Measurements from ENCODE around the gene FGR.

FGR gene

DNA sequence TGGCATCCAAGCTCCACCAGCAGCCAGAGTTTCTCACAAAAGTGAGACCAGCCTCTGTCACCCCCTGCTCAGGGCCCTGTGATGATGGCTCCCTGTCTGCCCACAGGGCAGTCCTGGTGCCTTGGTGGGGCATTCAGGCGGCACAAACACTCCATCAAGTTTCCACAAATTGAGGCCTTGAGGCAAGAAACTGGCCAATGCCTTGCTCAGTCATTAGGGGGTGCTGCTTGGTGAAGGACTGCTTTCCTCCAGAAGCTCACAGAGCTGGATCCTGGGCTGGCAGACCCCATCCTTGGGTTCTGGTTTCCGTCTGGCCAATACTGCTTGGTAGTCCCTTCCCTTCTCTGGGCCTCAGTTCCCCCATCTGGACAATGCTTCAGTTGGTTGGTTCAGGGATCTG lies 18.5 kb downstream of the FGR start:
- TF ChIP-seq GATA2 (IDR thresholded peaks at IDR 0.05; ENCODE audit: low read depth, low read length) (no peak), GATA3 (IDR thresholded peaks at IDR 0.05; ENCODE audit: low read depth, low read length) (no peak)

DNA sequence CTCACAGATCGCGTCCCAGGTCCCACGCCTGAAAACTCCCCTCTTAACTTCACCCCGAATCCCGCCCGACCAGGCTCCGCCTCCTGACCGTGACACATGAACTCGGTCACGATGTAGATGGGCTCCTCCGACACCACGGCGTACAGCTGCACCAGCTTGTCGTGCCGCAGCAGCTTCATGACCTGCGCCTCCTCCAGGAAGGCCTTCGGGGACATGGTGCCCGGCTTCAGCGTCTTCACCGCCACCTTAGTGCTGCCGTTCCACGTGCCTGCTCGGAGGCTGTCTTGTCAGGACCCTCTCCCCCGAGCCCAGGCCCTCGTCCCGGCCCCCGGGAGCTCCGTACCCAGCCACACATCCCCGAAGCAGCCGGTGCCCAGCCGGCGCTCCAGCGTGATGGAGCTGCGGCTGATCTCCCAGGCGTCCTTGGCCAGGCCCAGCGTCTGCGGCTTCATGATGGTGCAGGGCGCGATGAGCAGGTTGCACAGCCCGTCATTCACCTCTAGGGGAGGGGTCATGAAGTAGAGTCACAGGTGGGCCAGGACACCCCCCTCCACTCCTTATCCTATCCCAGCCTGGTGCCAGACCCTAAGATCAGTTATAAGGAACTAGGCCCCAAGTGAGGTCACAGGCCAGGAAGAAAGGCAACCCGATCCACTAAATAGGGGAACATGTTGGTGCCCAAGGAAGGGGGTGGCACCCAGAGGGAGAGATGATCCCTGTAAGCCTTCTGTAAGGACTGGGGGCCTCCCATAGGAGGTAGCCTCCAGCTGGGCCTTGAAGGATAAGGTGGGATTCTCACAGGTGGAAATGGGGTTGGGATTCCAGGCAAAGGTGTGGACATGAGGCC lies 19.4 kb downstream of the FGR start:
- TF ChIP-seq GATA2 (IDR thresholded peaks at IDR 0.05; ENCODE audit: low read depth, low read length), result no peak
- TF ChIP-seq GATA3 (IDR thresholded peaks at IDR 0.05; ENCODE audit: low read depth, low read length), result no peak

DNA sequence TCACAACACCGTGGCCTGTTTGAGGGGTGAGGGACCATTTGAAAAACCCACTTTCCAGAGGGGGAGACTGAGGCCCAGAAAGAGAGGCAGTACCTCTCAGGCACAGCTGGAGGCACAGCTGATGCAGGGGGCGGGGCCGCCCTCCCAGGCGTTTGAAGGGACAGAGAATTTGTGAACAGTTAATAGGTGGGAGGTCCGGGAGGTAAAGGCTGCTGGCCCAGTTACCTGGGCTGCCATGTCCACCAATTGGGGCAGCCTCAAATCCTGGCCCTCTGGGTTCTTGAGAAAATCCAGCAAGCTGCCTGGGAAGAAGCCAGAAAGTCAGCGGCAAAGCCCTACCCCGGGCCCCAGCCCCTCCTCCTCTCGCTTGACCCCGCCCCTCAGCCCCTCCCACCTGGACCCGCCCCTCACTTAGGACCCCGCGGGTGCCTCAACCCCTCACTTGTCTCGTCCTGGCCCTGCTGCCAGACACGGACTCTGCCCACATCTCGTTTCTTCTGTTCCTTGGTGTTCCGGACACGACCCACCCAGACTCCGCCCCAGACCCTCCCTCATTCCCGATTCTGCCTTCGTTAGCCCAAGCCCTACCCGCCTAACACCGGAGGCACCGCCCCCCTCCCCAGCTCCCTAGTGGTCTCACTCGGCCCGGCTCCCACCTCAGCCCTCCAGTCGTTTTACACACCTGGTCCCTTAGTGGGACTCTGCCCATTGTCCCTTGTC lies 20.2 kb downstream of the FGR start:
- TF ChIP-seq GATA2 (IDR thresholded peaks at IDR 0.05; ENCODE audit: low read depth, low read length) (no peak), GATA3 (IDR thresholded peaks at IDR 0.05; ENCODE audit: low read depth, low read length) (no peak)

DNA sequence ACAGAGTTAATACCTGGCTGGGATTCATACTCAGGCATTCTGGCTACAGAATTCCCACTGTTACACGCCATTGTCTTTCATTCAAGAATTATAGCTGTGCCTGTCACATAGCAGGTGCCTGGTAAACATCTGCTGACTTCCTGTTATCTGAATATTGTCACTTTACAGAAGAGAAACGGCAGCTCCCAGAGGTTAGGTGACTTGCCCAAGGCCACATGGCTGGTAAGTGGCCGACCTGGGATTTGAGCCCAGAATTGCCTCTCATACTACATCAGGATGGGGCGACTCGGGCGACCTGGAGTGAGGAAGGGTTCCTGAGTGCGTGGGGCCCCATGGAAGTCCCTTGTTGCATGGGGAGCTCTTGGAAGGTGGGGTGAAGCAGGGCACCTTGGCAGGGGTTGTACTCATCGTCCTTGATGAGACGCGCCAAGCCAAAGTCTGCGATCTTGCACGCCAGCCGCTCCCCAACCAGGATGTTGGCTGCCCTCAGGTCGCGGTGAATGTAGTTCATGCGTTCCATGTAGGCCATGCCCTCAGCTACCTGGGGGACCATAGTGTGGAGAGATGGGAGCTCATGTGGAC lies 20.9 kb downstream of the FGR start:
- no peak for TF ChIP-seq GATA3 (IDR thresholded peaks at IDR 0.05; ENCODE audit: low read depth, low read length)
- no peak for TF ChIP-seq GATA2 (IDR thresholded peaks at IDR 0.05; ENCODE audit: low read depth, low read length)

DNA sequence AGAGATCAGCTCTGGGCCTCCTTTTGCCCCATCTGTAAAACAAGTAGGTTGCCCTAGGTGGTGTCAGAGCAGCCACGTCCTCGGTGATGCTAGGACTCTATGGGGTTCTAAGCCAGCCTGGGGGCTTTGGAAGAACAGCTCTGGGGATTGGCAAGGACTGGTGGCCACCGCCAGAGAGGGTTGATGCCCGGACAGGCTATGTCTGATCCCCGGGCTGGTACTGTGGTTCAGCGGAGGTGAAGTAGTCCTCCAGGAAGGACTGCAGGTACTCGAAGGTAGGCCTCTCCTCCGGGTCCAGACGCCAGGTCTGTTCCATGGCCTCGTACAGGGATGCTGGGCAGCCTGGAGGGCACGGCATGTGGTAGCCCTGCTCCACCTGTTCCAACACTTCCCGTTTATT lies 22.3 kb downstream of the FGR start:
- TF ChIP-seq GATA3 (IDR thresholded peaks at IDR 0.05; ENCODE audit: low read depth, low read length) (no peak), GATA2 (IDR thresholded peaks at IDR 0.05; ENCODE audit: low read depth, low read length) (no peak)

DNA sequence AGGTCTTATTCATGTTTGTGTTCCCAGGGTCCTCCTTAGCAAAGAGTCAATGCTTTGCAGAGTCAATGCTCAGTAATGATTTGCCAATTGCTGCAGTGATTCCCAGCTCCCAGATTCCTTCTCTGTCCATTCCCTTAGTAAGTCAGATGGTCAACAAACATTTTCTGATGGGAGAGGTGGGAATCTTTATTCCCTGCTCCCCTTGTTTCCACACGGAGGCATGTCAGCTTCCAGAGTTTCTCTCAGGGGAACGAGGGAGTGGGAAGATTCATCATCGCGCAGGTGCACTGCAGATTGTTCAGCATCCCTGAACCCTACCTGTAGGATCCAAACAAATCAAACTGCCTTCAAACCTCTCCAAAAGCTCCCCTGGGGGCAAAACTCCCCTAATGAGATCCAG lies 23.5 kb downstream of the FGR start:
- no peak for TF ChIP-seq GATA2 (IDR thresholded peaks at IDR 0.05; ENCODE audit: low read depth, low read length)
- no peak for TF ChIP-seq GATA3 (IDR thresholded peaks at IDR 0.05; ENCODE audit: low read depth, low read length)

DNA sequence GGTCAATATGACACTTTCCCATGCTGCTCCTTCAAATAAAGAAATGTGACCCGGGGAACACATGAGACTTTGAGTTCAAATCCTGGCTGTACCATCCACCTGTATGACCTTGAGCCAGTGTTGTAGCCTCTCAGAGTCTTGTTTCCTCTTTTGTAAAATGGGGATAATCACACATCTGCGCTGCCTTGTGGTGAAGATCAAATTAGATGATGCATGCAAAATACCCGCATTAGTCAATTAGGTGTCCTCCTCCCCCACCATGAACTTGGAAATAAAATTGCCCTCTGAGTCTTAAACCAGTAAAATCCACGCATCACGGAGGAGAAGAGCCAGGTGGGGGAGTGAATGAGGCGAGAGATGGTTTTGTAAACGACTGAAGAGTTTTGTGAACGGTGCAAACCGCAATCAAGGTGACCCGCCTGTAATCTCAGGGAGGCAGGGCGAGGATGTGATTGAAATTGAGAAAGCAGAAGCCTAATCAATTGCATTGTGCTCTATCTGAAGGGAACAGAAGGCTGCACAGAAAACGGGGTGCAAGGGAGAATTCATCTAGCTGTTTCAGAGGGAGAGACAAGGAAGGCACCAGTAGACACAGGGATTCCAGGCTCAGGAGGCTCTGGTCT lies 25.3 kb downstream of the FGR start:
- TF ChIP-seq GATA3 (IDR thresholded peaks at IDR 0.05; ENCODE audit: low read depth, low read length) (no peak), GATA2 (IDR thresholded peaks at IDR 0.05; ENCODE audit: low read depth, low read length) (no peak)

DNA sequence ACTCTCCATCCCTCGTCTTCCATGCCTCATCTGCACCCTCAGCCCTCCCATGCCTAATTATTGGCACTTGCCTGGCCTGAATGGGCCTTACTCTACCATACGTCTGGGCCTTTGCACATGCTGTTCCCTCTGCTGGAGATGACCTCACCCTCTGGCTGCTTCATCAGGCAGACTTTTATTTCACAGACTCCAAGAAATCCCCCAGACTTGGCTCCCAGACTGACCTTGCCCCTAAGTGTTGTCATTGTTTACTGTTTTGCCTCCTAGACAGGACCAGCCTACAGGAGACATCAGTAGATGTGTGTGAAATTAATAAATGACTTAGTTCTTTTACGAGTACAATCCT lies 25.8 kb downstream of the FGR start:
- TF ChIP-seq GATA3 (IDR thresholded peaks at IDR 0.05; ENCODE audit: low read depth, low read length) (no peak), GATA2 (IDR thresholded peaks at IDR 0.05; ENCODE audit: low read depth, low read length) (no peak)

DNA sequence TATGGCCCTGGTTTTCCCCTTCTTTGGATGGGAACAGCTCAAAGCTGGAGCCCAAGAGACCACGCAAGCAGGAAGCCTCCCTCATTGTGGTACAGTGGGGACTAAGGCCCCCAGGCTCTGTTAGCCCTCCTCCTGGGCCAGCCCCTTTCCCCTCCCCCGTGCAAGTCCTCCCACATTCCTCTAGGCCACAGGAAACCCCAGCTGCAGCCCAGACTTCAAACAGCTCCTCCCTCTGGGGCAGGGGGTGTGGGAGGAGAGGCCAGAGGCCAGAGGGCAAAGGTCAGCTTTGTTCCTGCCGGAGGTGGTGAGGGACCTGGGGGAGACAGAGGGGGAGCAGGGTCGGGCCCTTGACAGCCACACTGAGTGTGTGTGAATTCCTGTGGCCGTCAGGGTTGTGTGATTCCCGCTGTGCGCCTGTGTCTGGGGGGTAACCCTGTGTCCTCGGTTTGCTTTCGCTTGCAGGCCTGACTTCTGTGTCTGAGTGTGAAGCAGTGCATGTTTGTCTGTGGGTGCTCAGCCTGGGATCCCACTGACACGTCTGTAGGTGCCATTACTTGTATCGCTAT lies 27.7 kb downstream of the FGR start:
- TF ChIP-seq GATA3 (IDR thresholded peaks at IDR 0.05; ENCODE audit: low read depth, low read length) (no peak), GATA2 (IDR thresholded peaks at IDR 0.05; ENCODE audit: low read depth, low read length) (no peak)

DNA sequence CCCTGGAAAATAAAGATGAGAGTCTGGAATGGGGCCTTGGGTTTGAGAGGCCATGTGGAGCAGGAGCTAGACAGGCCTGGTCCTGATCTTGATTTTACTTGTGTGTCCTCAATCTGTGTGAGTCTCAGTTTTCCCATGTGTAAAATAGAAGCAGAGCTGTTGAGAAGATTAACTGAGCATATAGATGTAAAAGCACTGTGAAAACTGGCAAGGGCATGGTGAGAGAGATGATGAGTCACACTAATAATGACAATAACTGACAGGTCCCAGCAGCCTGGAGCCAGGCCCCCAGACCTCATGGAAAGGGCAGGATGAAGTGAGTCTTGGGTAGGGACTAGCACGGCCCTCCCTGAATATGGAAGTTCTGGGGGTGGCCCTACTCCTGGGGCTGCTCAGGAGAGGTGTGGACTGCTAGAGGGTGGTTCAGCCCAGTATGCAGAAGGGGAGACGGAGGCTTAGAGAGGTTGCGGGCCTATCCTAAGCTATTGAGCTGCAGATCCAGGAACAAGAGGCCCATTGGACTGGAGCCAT lies 28.2 kb downstream of the FGR start:
- TF ChIP-seq GATA3 (IDR thresholded peaks at IDR 0.05; ENCODE audit: low read depth, low read length) (no peak), GATA2 (IDR thresholded peaks at IDR 0.05; ENCODE audit: low read depth, low read length) (no peak)

DNA sequence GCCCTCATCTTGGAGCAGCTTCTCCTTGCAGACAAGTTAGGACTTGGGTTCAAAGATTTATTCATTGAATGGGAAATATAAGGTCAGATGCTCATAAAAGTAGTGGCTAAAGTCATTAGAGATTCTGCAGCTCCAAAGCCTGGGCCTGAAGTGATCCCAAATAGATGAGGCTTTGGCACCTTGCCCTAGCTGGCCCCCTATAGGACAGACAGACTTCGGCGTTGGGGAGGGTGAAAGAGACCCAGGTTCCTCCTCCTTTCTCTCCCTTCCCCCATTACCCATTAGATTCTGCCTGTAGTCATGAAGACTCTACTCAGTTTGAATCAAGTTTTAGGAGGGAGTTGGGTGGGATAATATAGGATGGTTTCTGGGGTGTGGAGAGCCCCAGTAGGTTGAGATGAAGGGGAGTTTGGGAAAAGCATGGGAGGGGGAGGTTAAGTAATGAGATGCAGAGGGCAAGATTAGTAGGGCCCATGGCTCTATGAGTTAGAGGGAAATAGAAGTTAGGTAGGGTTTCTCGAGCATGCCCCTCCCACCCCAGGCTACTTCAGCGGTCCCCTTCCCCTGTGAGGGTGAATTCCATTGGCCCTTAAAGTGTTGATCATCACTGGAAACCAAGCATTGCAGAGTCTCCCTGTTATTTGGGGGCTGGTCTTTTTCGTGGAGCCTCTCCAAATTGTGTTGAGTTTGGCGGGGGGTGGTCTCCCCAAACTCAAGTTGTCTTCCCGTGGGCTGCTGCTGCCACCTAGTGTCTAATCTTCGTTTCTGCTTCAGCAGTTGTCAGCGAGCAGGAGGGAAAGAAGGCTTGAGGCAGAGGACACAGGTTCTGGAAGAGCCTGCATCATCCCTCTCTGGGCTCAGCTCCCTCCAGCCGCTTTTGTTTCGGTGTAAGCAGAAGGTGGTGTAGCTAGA lies 28.9 kb downstream of the FGR start:
- TF ChIP-seq GATA3 (IDR thresholded peaks at IDR 0.05; ENCODE audit: low read depth, low read length) (no peak), GATA2 (IDR thresholded peaks at IDR 0.05; ENCODE audit: low read depth, low read length) (no peak)

DNA sequence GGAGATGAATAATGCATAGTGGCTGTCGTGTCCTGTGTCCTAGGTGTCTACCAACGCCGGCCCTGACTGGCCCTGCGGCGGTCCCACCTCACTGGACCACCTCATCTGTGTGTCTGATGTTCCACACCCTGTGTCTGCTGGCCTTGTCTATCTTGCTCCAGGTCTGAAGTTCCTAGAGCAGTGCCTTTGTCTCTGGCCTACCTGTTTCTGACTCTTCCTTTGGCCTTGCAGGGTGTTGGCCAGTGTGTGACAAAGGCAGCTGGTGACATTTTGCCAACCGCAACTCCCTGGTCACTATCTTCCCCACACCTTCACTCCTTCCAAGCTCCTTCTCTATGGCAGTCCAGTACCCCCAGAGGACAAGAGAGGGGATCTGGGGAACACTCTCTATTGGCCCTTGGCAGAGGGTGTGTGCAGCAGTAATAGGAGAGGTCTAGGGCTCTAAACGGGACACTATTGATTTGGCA lies 29.7 kb downstream of the FGR start:
- TF ChIP-seq GATA2 (IDR thresholded peaks at IDR 0.05; ENCODE audit: low read depth, low read length) (no peak), GATA3 (IDR thresholded peaks at IDR 0.05; ENCODE audit: low read depth, low read length) (no peak)

All from SH-SY5Y (cell line).